H9 (cell line): ENCODE data around the gene NAA25. TPM values are rescaled to one million over a fixed set of nuclear protein-coding genes. Genes with fewer than 3 reads are reported as not detected.

ENCODE experiments used
- DNase-seq: peaks from one replicate; pipeline ENCODE4 v3.0.0-alpha.2; 2017
- H2AFZ ChIP-seq: one replicate; pipeline ENCODE4 v1.6.1; 2013; ENCODE audit warnings: mild to moderate bottlenecking, low read length, control low read depth, moderate library complexity
- H2AK5ac ChIP-seq: 2 replicates; pipeline ENCODE4 v1.6.1; 2013; ENCODE audit warnings: low read length, control low read depth, mixed read lengths; ENCODE audit not compliant: insufficient read length
- H2BK120ac ChIP-seq: one replicate; pipeline ENCODE4 v1.6.1; 2013; ENCODE audit warnings: low read depth, mild to moderate bottlenecking, low read length, control low read depth, inconsistent platforms; ENCODE audit not compliant: poor library complexity, severe bottlenecking
- H2BK12ac ChIP-seq: 2 replicates; pipeline ENCODE4 v1.6.1; 2013; ENCODE audit warnings: low read length, control low read depth, mixed read lengths, low read depth; ENCODE audit not compliant: insufficient read length
- H2BK15ac ChIP-seq: 2 replicates; pipeline ENCODE4 v1.6.1; 2013; ENCODE audit warnings: low read depth, low read length, control low read depth
- H2BK20ac ChIP-seq: one replicate; pipeline ENCODE4 v1.6.1; 2013; ENCODE audit warnings: low read depth, mild to moderate bottlenecking, low read length, control low read depth, inconsistent platforms; ENCODE audit not compliant: poor library complexity, severe bottlenecking
- H2BK5ac ChIP-seq: 2 replicates; pipeline ENCODE4 v1.6.1; 2013; ENCODE audit warnings: low read length, control low read depth, mixed read lengths; ENCODE audit not compliant: insufficient read length
- H3K14ac ChIP-seq: 2 replicates; pipeline ENCODE4 v1.6.1; 2013; ENCODE audit warnings: low read length, control low read depth; ENCODE audit not compliant: insufficient read depth
- H3K18ac ChIP-seq: 2 replicates; pipeline ENCODE4 v1.6.1; 2013; ENCODE audit warnings: low read depth, mild to moderate bottlenecking, mixed read lengths, low read length, control low read depth; ENCODE audit not compliant: insufficient read length
- H3K23ac ChIP-seq: 2 replicates; pipeline ENCODE4 v1.6.1; 2013; ENCODE audit warnings: low read length, control low read depth, mixed read lengths, low read depth; ENCODE audit not compliant: insufficient read length
- H3K23me2 ChIP-seq: 2 replicates; pipeline ENCODE4 v1.6.1; 2013; ENCODE audit warnings: low read depth, mild to moderate bottlenecking, mixed read lengths, low read length, control low read depth; ENCODE audit not compliant: insufficient read length, poor library complexity, severe bottlenecking
- H3K27ac ChIP-seq: 2 replicates; pipeline ENCODE4 v1.5.1; 2013; ENCODE audit warnings: low read length, control low read depth, mixed read lengths, low read depth; ENCODE audit not compliant: insufficient read length
- H3K27me3 ChIP-seq: 2 replicates; pipeline ENCODE4 v1.6.1; 2013; ENCODE audit warnings: low read length, control low read depth, inconsistent platforms; ENCODE audit not compliant: insufficient read depth
- H3K4ac ChIP-seq: 2 replicates; pipeline ENCODE4 v1.6.1; 2013; ENCODE audit warnings: low read depth, mild to moderate bottlenecking, control low read depth, inconsistent platforms, low read length, moderate library complexity
- H3K4me1 ChIP-seq: 2 replicates; pipeline ENCODE4 v1.6.1; 2013; ENCODE audit warnings: low read length, control low read depth, inconsistent platforms; ENCODE audit not compliant: insufficient read depth
- H3K4me2 ChIP-seq: 2 replicates; pipeline ENCODE4 v1.6.1; 2013; ENCODE audit warnings: low read length, control low read depth, mixed read lengths; ENCODE audit not compliant: insufficient read length, insufficient read depth
- H3K56ac ChIP-seq: 2 replicates; pipeline ENCODE4 v1.6.1; 2013; ENCODE audit warnings: low read depth, mild to moderate bottlenecking, mixed read lengths, low read length, control low read depth; ENCODE audit not compliant: insufficient read length
- H3K79me1 ChIP-seq: 2 replicates; pipeline ENCODE4 v1.6.1; 2013; ENCODE audit warnings: low read depth, mild to moderate bottlenecking, moderate library complexity, low read length, control low read depth, inconsistent platforms; ENCODE audit not compliant: insufficient read depth, poor library complexity, severe bottlenecking
- H3K79me2 ChIP-seq: 2 replicates; pipeline ENCODE4 v1.6.1; 2013; ENCODE audit warnings: low read length, control low read depth, inconsistent platforms; ENCODE audit not compliant: insufficient read depth
- H3K9ac ChIP-seq: 2 replicates; pipeline ENCODE4 v1.6.1; 2013; ENCODE audit warnings: low read length, control low read depth, mixed read lengths; ENCODE audit not compliant: insufficient read length; ENCODE audit errors: extremely low read depth
- H3K9me3 ChIP-seq: one replicate; pipeline ENCODE4 v1.6.1; 2013; ENCODE audit warnings: low read depth, low read length, inconsistent platforms; ENCODE audit not compliant: control insufficient read depth
- H3T11ph ChIP-seq: one replicate; pipeline ENCODE4 v1.6.1; 2013; ENCODE audit warnings: mild to moderate bottlenecking, low read length, control low read depth, inconsistent platforms
- H4K20me1 ChIP-seq: one replicate; pipeline ENCODE4 v1.6.1; 2013; ENCODE audit not compliant: control insufficient read depth, insufficient read length, insufficient read depth
- H4K5ac ChIP-seq: 2 replicates; pipeline ENCODE4 v1.6.1; 2013; ENCODE audit warnings: low read depth, mild to moderate bottlenecking, mixed read lengths, low read length, control low read depth; ENCODE audit not compliant: insufficient read length
- H4K8ac ChIP-seq: replicated peaks from 2 replicates; pipeline ENCODE4 v1.6.1; 2013; ENCODE audit warnings: low read length, control low read depth, mixed read lengths, low read depth; ENCODE audit not compliant: insufficient read length
- H4K91ac ChIP-seq: 2 replicates; pipeline ENCODE4 v1.6.1; 2013; ENCODE audit warnings: low read depth, mild to moderate bottlenecking, moderate library complexity, mixed read lengths, low read length, control low read depth; ENCODE audit not compliant: insufficient read length
- H3K27ac Mint-ChIP-seq, 3 experiments: 2 replicates in 2 of 3; 3 replicates in 1 of 3; pipeline ENCODE4 v1.8.0; 2020 to 2021; ENCODE audit warnings: mixed read lengths in 3 of 3, mild to moderate bottlenecking in 1 of 3, moderate library complexity in 1 of 3
- H3K27me3 Mint-ChIP-seq: 2 replicates; pipeline ENCODE4 v1.8.0; 2021; ENCODE audit warnings: low read depth, mild to moderate bottlenecking, moderate library complexity, mixed read lengths
- H3K36me3 Mint-ChIP-seq, 3 experiments: 2 replicates in 2 of 3; 3 replicates in 1 of 3; pipeline ENCODE4 v1.8.0; 2020 to 2021; ENCODE audit warnings: low read depth in 3 of 3, mixed read lengths in 3 of 3; ENCODE audit not compliant: insufficient read depth in 1 of 3
- H3K4me1 Mint-ChIP-seq, 2 experiments: 2 replicates each; pipeline ENCODE4 v1.8.0; 2020; ENCODE audit warnings: mixed read lengths in 2 of 2
- H3K4me3 Mint-ChIP-seq, 2 experiments: 2 replicates in 1 of 2; 3 replicates in 1 of 2; pipeline ENCODE4 v1.8.0; 2020 to 2021; ENCODE audit warnings: mild to moderate bottlenecking in 2 of 2, mixed read lengths in 2 of 2, moderate library complexity in 1 of 2
- H3K9me3 Mint-ChIP-seq, 2 experiments: 2 replicates in 1 of 2; 3 replicates in 1 of 2; pipeline ENCODE4 v1.8.0; 2020; ENCODE audit warnings: mild to moderate bottlenecking in 2 of 2, mixed read lengths in 2 of 2, moderate library complexity in 1 of 2
- CTCF ChIP-seq: fragments of 200-600 bp; sonication (generic); conservative IDR thresholded peaks from 3 replicates; pipeline ENCODE4 v1.8.0; 2021; ENCODE audit warnings: antibody characterized with exemption, mild to moderate bottlenecking
- WGBS: extraction: QIAGEN DNeasy Blood & Tissue Kit; methylation state at CpG from one replicate; pipeline ENCODE4 v1.1.7; 2013; ENCODE audit warnings: missing lambda C conversion rate, low lambda C conversion rate, mixed read lengths; ENCODE audit not compliant: insufficient read length; ENCODE audit errors: extremely low coverage; 5-methylcytosine and 5-hydroxymethylcytosine counted together
- total RNA-seq: library from RNA; stranded (reverse); gene quantifications from 2 replicates; pipeline ENCODE4 v1.2.1, GENCODE V29; 2021

The NAA25 gene
- total RNA-seq, 1 experiment from 2014 or later: 57.1 TPM

GRCh38 chr12:112011685-112012084, 96.9 kb downstream of the NAA25 start:
- no peaks in the 10 kb centered on the region; the same call in 1 of the 2 replicates for H3K27me3 Mint-ChIP-seq
- H3K27me3 ChIP-seq: no peaks in the 10 kb centered on the region
- H2BK120ac ChIP-seq: no peak overlapping the region
- no peak overlapping the region for H4K5ac ChIP-seq
- H3K27ac ChIP-seq: no peak overlapping the region
- peaks cover 3 to 4% of the 10 kb centered on the region in 2 experiments; a peak in 3 of 5 replicates for H3K9me3 Mint-ChIP-seq
- H2BK15ac ChIP-seq: no peak overlapping the region
- peak overlapping the region; percentile 83 to 97 for H3K4me3 Mint-ChIP-seq
- peaks cover 5% of the 10 kb centered on the region for H3K79me1 ChIP-seq
- no peak overlapping the region for H3T11ph ChIP-seq
- peak overlapping the region in 2 of 3 experiments; percentile 98 to 99; a peak in 2 of 7 replicates for H3K27ac Mint-ChIP-seq
- no peak overlapping the region for H2BK12ac ChIP-seq
- H3K14ac ChIP-seq: no peak overlapping the region
- H3K36me3 Mint-ChIP-seq: peaks cover 19 to 29% (median 23%) of the 10 kb centered on the region in 3 experiments
- no peak overlapping the region for H3K23ac ChIP-seq
- no CpG with 5 or more reads among the region's 8 CpGs for WGBS
- H3K4me1 ChIP-seq: no peaks in the 10 kb centered on the region
- DNase-seq: no peak
- no peaks in the 10 kb centered on the region for H3K9me3 ChIP-seq
- no peaks in the 10 kb centered on the region for H4K20me1 ChIP-seq
- peaks cover 3% of the 10 kb centered on the region for H3K23me2 ChIP-seq
- H3K4me1 Mint-ChIP-seq: peaks cover 23 to 29% of the 10 kb centered on the region in 2 experiments
- H2BK20ac ChIP-seq: no peak overlapping the region
- H3K4ac ChIP-seq: no peak overlapping the region
- H3K18ac ChIP-seq: no peak overlapping the region
- H2AFZ ChIP-seq: no peak overlapping the region
- peak overlapping the region; percentile 78 for H3K9ac ChIP-seq
- H4K91ac ChIP-seq: no peak overlapping the region
- no peak overlapping the region for H3K56ac ChIP-seq
- peak overlapping the region; percentile 34 for H3K4me2 ChIP-seq
- no peak for TF ChIP-seq CTCF
- H3K79me2 ChIP-seq: peaks cover 16% of the 10 kb centered on the region; the same call in 1 of the 2 replicates
- H2BK5ac ChIP-seq: no peak overlapping the region
- H2AK5ac ChIP-seq: no peak overlapping the region
- no peak overlapping the region for H4K8ac ChIP-seq
